ENCODE results near the gene ARCN1. TPM values are rescaled to one million over a fixed set of nuclear protein-coding genes. Genes with fewer than 3 reads are reported as not detected.
A peak's percentile ranks its signal among the peaks of the same experiment; 100 is the strongest.

Gene ARCN1
- total and polyA plus RNA-seq, 10 donors = 33.8 to 106 (median 93.3) TPM

DNA sequence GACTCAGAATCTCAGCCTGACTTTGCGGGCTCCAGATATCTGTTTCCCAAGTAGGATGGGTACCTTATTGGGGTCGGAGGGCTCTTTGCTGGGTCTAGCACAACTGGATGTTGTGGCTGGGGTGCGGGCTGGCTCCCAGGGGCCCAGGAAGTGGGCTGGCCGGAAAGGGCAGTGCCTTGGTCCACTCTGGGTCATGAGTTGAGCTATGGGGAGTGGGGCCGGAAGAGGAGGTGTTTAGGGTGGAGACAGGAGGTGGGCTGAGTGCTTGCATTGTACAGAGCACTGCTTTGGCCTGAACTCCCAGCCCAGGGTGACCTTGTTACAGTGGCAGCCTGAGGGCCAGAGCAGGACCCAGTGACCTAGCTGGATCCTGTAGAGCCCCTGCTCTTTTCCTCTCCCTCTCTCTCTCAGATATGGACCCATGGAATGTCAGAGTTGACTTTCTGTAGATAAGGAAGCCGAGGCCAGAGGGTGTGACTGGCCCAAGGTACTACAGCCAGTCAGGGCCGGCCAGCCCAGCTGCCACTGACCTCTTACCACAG, 48.4 kb downstream of the ARCN1 start:
- H3K4me3 ChIP-seq = peak overlapping the region in 6 of 8 donors; percentile 30 to 65 (median 36)
- peaks cover 0 to 27% (median 8%) of the 10 kb centered on the region in 7 donors for H3K27me3 ChIP-seq (replicated peaks in 1 of 7)
- 42 to 64% (median 52%) methylated on average over 7 of the region's 7 CpGs for WGBS, 5 donors
- peak overlapping the region; percentile 4 to 82 (median 72) for H3K27ac ChIP-seq
- intact Hi-C loops (cut with DNase I; ENCODE audit: low total_unique reads) = no loop called here
- H3K36me3 ChIP-seq = peaks cover 0 to 29% (median 9%) of the 10 kb centered on the region in 6 donors
- H3K4me1 ChIP-seq = peaks cover 23 to 76% (median 56%) of the 10 kb centered on the region in 6 donors
- peak; percentile 69 for DNase-seq
- no peaks in the 10 kb centered on the region for H3K9me3 ChIP-seq
- TF ChIP-seq POLR2AphosphoS5 (IDR thresholded peaks at IDR 0.05) = no peak
- no peak for TF ChIP-seq POLR2A (IDR thresholded peaks at IDR 0.05)
- TF ChIP-seq CTCF (IDR thresholded peaks at IDR 0.05 in 8 of 11, conservative IDR thresholded peaks at IDR 0.05 in 3 of 11) = no peak

DNA sequence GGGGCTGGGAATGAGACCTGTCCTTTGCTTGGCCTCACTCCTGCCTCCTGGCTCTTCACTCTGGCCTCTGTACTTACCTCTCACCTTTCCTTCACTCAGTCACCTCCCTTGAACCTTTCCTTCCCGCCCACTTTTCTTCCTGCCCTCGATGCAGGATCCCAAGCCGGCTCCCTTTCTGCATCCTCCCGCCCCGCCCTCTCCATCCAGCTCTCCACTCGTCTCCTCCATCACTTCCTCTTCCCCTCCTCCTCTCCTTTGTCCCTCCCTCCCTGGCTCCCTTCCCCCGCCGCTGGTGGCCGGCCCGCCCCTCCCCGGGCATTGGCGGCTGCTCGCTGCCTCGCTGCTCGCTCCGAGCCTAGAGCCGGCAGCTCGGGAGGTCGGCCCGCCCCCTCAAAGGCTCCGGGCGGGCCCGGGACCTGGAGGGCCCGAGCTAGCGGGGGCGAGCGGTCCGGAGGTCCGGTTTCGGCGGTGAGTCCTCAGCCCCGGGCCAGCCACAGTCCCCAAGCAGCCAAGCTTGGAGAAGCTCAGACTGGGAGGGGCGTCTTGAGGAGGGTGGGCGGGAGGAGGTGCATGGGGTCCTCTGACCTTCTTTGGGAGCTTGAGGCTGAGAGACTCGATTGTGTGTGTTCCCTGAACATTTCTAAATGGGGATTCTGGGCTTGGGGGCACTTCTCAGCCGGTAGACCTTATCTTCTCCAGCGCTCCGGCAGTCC, 49.0 kb downstream of the ARCN1 start:
- DNase-seq = peak; percentile 87
- intact Hi-C loops (cut with DNase I; ENCODE audit: low total_unique reads) = no loop called here
- H3K9me3 ChIP-seq = no peaks in the 10 kb centered on the region
- peak overlapping the region; percentile 16 to 65 (median 34) for H3K4me3 ChIP-seq
- peaks cover 23 to 73% (median 56%) of the 10 kb centered on the region in 6 donors for H3K4me1 ChIP-seq
- TF ChIP-seq POLR2AphosphoS5 (IDR thresholded peaks at IDR 0.05) (peak; percentile 26 to 77 (median 65)), CTCF (IDR thresholded peaks at IDR 0.05 in 8 of 11, conservative IDR thresholded peaks at IDR 0.05 in 3 of 11) (no peak)
- WGBS, 5 donors = 0 to 7% (median 5%) methylated on average over 30 to 38 of the region's 38 CpGs
- peaks cover 0 to 27% (median 8%) of the 10 kb centered on the region in 7 donors for H3K27me3 ChIP-seq (replicated peaks in 1 of 7)
- H3K27ac ChIP-seq = peak overlapping the region; percentile 66 to 82 (median 72)
- H3K36me3 ChIP-seq = peaks cover 0 to 29% (median 6%) of the 10 kb centered on the region in 6 donors

DNA sequence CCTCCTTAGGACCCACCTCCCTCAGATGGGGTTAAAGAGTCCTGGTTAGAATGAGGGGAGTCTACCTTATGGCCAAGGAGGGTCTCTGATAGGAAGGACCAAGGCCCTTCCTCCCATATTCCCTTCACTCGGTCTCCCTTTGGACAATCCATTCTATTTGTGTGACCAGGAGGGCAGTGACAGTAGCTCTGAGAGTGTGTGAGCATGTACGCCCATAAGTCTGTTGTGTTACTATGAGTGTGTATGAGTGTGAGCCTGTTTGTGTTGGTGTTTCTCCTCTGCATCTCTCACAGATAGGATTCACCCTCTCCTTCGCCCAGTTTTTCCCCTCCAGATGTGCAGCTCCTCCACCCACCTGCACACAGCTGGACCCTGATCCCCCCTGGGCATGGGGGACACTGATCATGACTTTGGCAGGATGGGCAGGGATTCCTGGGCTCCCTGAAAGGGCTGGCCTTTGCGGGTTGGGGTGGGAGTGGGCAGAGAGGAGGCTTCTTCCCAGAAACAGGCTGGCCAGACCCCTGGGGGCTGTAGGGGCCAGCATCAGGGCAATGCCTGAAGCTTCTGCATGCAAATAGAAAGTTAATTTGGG, 49.7 kb downstream of the ARCN1 start:
- Histone ChIP-seq H3K27me3 (replicated peaks in 1 of 7) (peaks cover 0 to 27% (median 8%) of the 10 kb centered on the region in 7 donors), H3K4me3 (peak overlapping the region; percentile 16 to 65 (median 34)), H3K9me3 (no peaks in the 10 kb centered on the region), H3K4me1 (peaks cover 21 to 67% (median 56%) of the 10 kb centered on the region in 6 donors), H3K27ac (peak overlapping the region; percentile 66 to 82 (median 72)), H3K36me3 (peaks cover 0 to 29% (median 6%) of the 10 kb centered on the region in 6 donors)
- TF ChIP-seq POLR2AphosphoS5 (IDR thresholded peaks at IDR 0.05) (no peak), CTCF (IDR thresholded peaks at IDR 0.05 in 8 of 11, conservative IDR thresholded peaks at IDR 0.05 in 3 of 11) (no peak), POLR2A (IDR thresholded peaks at IDR 0.05) (no peak)
- peak; percentile 53 for DNase-seq
- WGBS, 5 donors = 40 to 68% (median 60%) methylated on average over 4 of the region's 4 CpGs
- intact Hi-C loops (cut with DNase I; ENCODE audit: low total_unique reads) = no loop called here

All from spleen (tissue), 11 donors.